PC-3 (cell line): ENCODE data around the gene LAMA2. TPM values are rescaled to one million over a fixed set of nuclear protein-coding genes. Genes with fewer than 3 reads are reported as not detected.

ENCODE experiments used
- ATAC-seq: fragments of 200-7000 bp; cut with Tn5 transposase; 2 replicates; pipeline ENCODE4 v1.9.1; 2020; ENCODE audit warnings: mild to moderate bottlenecking, moderate library complexity
- BruUV-seq: library from RNA; stranded (reverse); fragments of 400-500 nt; replicated peaks from 2 replicates; lab custom pipeline; 2021; lab: Mats Ljungman, UMichigan
- CTCF ChIA-PET: fragments of 300-600 bp; sonication (Branson Sonifier 250); formaldehyde crosslinking; loops from one replicate; lab custom pipeline; 2022; ENCODE audit warnings: antibody characterized with exemption; lab: Charles Lee
- POLR2A ChIA-PET: fragments of 300-600 bp; sonication (Branson Sonifier 250); formaldehyde crosslinking; loops from one replicate; lab custom pipeline; 2022; ENCODE audit warnings: antibody characterized with exemption; ENCODE audit not compliant: unreplicated experiment; lab: Charles Lee
- DNase-seq: peaks from one replicate; pipeline ENCODE4 v3.0.0-alpha.2; 2015
- H2AFZ ChIP-seq: fragments of 300-600 bp; sonication (generic); 2 replicates; pipeline ENCODE4 v1.6.0; 2016; ENCODE audit warnings: antibody characterized with exemption, low read length
- H3F3A ChIP-seq: fragments of 300-600 bp; sonication (generic); one replicate; pipeline ENCODE4 v1.6.0; 2017; ENCODE audit warnings: antibody characterized with exemption, low read length, control low read depth, mild to moderate bottlenecking; ENCODE audit not compliant: unreplicated experiment
- H3K27ac ChIP-seq: fragments of 300-600 bp; sonication (generic); 2 replicates; pipeline ENCODE4 v1.5.1; 2016; ENCODE audit warnings: mild to moderate bottlenecking, low read length
- H3K27me3 ChIP-seq: fragments of 300-600 bp; sonication (generic); 2 replicates; pipeline ENCODE4 v1.6.1; 2016; ENCODE audit warnings: low read length, mixed read lengths
- H3K36me3 ChIP-seq: fragments of 300-600 bp; sonication (generic); 2 replicates; pipeline ENCODE4 v1.6.1; 2016; ENCODE audit warnings: low read depth, mixed run types, low read length, mixed read lengths
- H3K4me1 ChIP-seq: fragments of 300-600 bp; sonication (generic); 2 replicates; pipeline ENCODE4 v1.5.1; 2016; ENCODE audit warnings: low read length; ENCODE audit not compliant: insufficient read depth
- H3K4me2 ChIP-seq: fragments of 300-600 bp; sonication (generic); 2 replicates; pipeline ENCODE4 v1.6.0; 2016; ENCODE audit warnings: low read length
- H3K4me3 ChIP-seq: fragments of 300-600 bp; sonication (generic); 2 replicates; pipeline ENCODE4 v1.5.1; 2016; ENCODE audit warnings: mild to moderate bottlenecking, low read length, mixed read lengths
- H3K79me2 ChIP-seq: fragments of 300-600 bp; sonication (generic); 2 replicates; pipeline ENCODE4 v1.6.1; 2017; ENCODE audit warnings: low read length, mixed read lengths
- H3K9ac ChIP-seq: fragments of 300-600 bp; sonication (generic); 2 replicates; pipeline ENCODE4 v1.6.0; 2016; ENCODE audit warnings: mild to moderate bottlenecking, low read length
- H3K9me2 ChIP-seq: fragments of 300-600 bp; sonication (generic); replicated peaks from 2 replicates; pipeline ENCODE4 v1.6.1; 2016; ENCODE audit warnings: mixed run types, low read length, mixed read lengths
- H3K9me3 ChIP-seq: fragments of 300-600 bp; sonication (generic); 2 replicates; pipeline ENCODE4 v1.6.1; 2016; ENCODE audit warnings: low read length, mixed read lengths
- H4K20me1 ChIP-seq: fragments of 300-600 bp; sonication (generic); 2 replicates; pipeline ENCODE4 v1.6.1; 2016; ENCODE audit warnings: low read length, mixed read lengths
- EZH2 ChIP-seq: fragments of 300-600 bp; sonication (generic); IDR thresholded peaks from one replicate; pipeline ENCODE4 v1.6.1; 2017; ENCODE audit warnings: antibody characterized with exemption, mild to moderate bottlenecking, low read length; ENCODE audit not compliant: unreplicated experiment
- EZH2phosphoT487 ChIP-seq: fragments of 300-600 bp; sonication (generic); IDR thresholded peaks from 2 replicates; pipeline ENCODE4 v1.6.1; 2018; ENCODE audit warnings: mild to moderate bottlenecking, antibody characterized with exemption, low read length, borderline replicate concordance
- intact Hi-C: fragments of 100-400 bp; cut with micrococcal nuclease; formaldehyde crosslinking; loops from 2 replicates; pipeline ENCODE4 v1.9.0; 2023
- total RNA-seq: library from RNA; depleted of rRNA; stranded (reverse); fragments of >200 nt; gene quantifications from 2 replicates; pipeline ENCODE4 v1.2.3, GENCODE V29; 2014
- TF ChIP-seq, protein P1 (sequence below): fragments of 300-600 bp; sonication (generic); conservative IDR thresholded peaks from 2 replicates; pipeline ENCODE4 v1.5.1; 2017; ENCODE audit warnings: antibody characterized with exemption, low read depth, mild to moderate bottlenecking, low read length

The LAMA2 gene
- total RNA-seq, 1 experiment from 2014 or later = 0.22 TPM

DNA sequence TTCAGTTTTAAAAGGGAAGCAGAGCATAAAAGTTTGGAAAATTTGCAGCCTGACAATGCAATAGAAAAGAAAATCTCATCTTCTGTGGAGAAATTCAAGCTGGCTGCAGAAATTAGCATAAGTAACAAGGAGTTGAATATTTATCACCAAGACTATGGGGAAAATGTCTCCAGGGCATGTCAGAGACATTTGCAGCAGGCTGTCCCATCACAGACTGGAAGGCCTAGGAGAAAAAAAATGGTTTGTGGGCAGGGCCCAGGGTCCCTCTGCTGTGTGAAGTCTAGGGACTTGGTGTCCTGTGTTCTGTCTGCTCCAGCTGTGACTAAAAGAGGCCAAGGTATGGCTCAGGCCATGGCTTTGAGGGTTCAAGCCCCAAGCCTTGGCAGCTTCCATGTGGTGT lies 8.1 kb upstream of the LAMA2 start:
- no peak overlapping the region for H3K4me2 ChIP-seq
- no peak overlapping the region for H3K27ac ChIP-seq
- ChIA-PET CTCF (no interaction called here), POLR2A (interaction anchor here (0.7 kb wide), 1 partner anchor 1058 kb away, joined by 10 read pairs; no protein-coding TSS in a partner anchor)
- no peaks in the 10 kb centered on the region for H3K9me2 ChIP-seq
- ATAC-seq = no peak
- DNase-seq = no peak
- no peaks in the 10 kb centered on the region for H3K4me1 ChIP-seq
- TF ChIP-seq EZH2phosphoT487 = no peak
- TF ChIP-seq, protein P1, sequence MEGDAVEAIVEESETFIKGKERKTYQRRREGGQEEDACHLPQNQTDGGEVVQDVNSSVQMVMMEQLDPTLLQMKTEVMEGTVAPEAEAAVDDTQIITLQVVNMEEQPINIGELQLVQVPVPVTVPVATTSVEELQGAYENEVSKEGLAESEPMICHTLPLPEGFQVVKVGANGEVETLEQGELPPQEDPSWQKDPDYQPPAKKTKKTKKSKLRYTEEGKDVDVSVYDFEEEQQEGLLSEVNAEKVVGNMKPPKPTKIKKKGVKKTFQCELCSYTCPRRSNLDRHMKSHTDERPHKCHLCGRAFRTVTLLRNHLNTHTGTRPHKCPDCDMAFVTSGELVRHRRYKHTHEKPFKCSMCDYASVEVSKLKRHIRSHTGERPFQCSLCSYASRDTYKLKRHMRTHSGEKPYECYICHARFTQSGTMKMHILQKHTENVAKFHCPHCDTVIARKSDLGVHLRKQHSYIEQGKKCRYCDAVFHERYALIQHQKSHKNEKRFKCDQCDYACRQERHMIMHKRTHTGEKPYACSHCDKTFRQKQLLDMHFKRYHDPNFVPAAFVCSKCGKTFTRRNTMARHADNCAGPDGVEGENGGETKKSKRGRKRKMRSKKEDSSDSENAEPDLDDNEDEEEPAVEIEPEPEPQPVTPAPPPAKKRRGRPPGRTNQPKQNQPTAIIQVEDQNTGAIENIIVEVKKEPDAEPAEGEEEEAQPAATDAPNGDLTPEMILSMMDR = no peak
- TF ChIP-seq EZH2 = no peak
- H3K27me3 ChIP-seq = no peaks in the 10 kb centered on the region
- no TSS peak for BruUV-seq
- no peak overlapping the region for H2AFZ ChIP-seq
- no peaks in the 10 kb centered on the region for H4K20me1 ChIP-seq
- H3K4me3 ChIP-seq = no peak overlapping the region
- H3K9ac ChIP-seq = no peak overlapping the region
- no peaks in the 10 kb centered on the region for H3F3A ChIP-seq
- no peaks in the 10 kb centered on the region for H3K9me3 ChIP-seq
- intact Hi-C loops = no loop called here
- H3K79me2 ChIP-seq = no peaks in the 10 kb centered on the region
- H3K36me3 ChIP-seq = no peaks in the 10 kb centered on the region

DNA sequence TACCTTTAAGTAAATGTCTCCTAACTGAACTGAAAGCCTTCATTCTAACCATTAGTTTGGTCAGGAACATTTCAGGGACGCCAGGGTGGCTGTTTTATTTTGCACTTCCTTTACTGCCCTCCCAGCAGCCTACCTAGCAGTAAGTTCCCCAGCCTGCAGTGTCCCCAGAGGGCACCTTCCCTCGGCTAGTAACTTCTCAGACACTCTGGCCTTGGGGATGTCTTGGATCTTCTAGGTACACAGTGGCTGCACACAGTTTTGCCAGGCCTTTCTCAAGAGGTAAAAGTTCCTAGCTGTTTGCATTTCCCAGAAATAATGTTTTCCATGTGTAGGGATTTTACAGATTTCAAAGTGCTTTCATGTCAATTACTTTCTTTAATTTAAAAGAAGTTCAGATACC lies 378 bp upstream of the LAMA2 start:
- no peak for DNase-seq
- CTCF ChIA-PET = no interaction called here
- POLR2A ChIA-PET = no interaction called here
- H3K36me3 ChIP-seq = no peaks in the 10 kb centered on the region
- ATAC-seq = no peak
- no peaks in the 10 kb centered on the region for H4K20me1 ChIP-seq
- H3K9ac ChIP-seq = no peak overlapping the region
- H3K79me2 ChIP-seq = no peaks in the 10 kb centered on the region
- intact Hi-C loops = no loop called here
- TF ChIP-seq, protein P1 = no peak
- no peak for TF ChIP-seq EZH2phosphoT487
- H3K4me1 ChIP-seq = no peaks in the 10 kb centered on the region
- H3K4me3 ChIP-seq = no peak overlapping the region
- no peak overlapping the region for H3K27ac ChIP-seq
- no peak overlapping the region for H3K4me2 ChIP-seq
- no peaks in the 10 kb centered on the region for H3K27me3 ChIP-seq
- H3K9me2 ChIP-seq = no peaks in the 10 kb centered on the region
- BruUV-seq = no TSS peak
- no peaks in the 10 kb centered on the region for H3K9me3 ChIP-seq
- no peaks in the 10 kb centered on the region for H3F3A ChIP-seq
- no peak overlapping the region for H2AFZ ChIP-seq

DNA sequence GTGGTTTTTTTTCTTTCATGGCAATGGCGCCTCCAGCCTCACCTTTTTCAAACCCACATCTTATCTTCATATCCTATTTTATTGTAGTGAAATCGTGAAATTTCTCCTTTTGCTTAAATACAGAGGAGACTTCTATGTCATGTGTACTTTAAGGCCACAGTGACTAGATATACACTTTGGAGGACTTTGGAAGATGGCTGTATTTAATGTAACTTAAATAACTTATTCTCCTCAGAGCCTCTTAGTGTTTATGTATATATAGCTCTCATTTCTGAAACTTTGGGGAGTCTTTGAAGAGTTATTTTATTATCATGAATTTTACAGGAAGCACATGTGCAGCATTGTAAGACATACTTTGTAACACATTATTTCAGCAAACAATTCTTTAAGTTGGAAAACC lies 968 bp downstream of the LAMA2 start:
- no peaks in the 10 kb centered on the region for H3K9me3 ChIP-seq
- POLR2A ChIA-PET = no interaction called here
- H3K4me3 ChIP-seq = no peak overlapping the region
- no peak overlapping the region for H2AFZ ChIP-seq
- CTCF ChIA-PET = no interaction called here
- H3K4me2 ChIP-seq = no peak overlapping the region
- TF ChIP-seq, protein P1 = no peak
- TF ChIP-seq EZH2phosphoT487 (no peak), EZH2 (no peak)
- H3K79me2 ChIP-seq = no peaks in the 10 kb centered on the region
- no peaks in the 10 kb centered on the region for H3K36me3 ChIP-seq
- no peak for DNase-seq
- no peaks in the 10 kb centered on the region for H3K27me3 ChIP-seq
- no peaks in the 10 kb centered on the region for H4K20me1 ChIP-seq
- H3K27ac ChIP-seq = no peak overlapping the region
- no TSS peak for BruUV-seq
- intact Hi-C loops = no loop called here
- no peak for ATAC-seq
- no peak overlapping the region for H3K9ac ChIP-seq
- H3K9me2 ChIP-seq = no peaks in the 10 kb centered on the region
- no peaks in the 10 kb centered on the region for H3K4me1 ChIP-seq
- H3F3A ChIP-seq = no peaks in the 10 kb centered on the region
